Type B pancreatic cell (in vitro differentiated cells): ENCODE data around the gene CYB5RL. TPM values are rescaled to one million over a fixed set of nuclear protein-coding genes. Genes with fewer than 3 reads are reported as not detected.

Source experiments
- DNase-seq: peaks from one replicate; pipeline ENCODE4 v3.0.0; 2021; ENCODE audit warnings: mixed read lengths; ENCODE audit not compliant: unreplicated experiment; ENCODE audit errors: extremely low spot score
- H3K27ac Mint-ChIP-seq: 2 replicates; pipeline ENCODE4 v1.8.0; 2021; ENCODE audit warnings: mild to moderate bottlenecking, mixed read lengths
- H3K27me3 Mint-ChIP-seq: 2 replicates; pipeline ENCODE4 v1.8.0; 2021; ENCODE audit warnings: mixed read lengths
- H3K36me3 Mint-ChIP-seq: 2 replicates; pipeline ENCODE4 v1.8.0; 2021; ENCODE audit warnings: mixed read lengths
- H3K4me1 Mint-ChIP-seq: one replicate; pipeline ENCODE4 v1.8.0; 2021; ENCODE audit warnings: mixed read lengths; ENCODE audit not compliant: unreplicated experiment
- H3K4me3 Mint-ChIP-seq: 2 replicates; pipeline ENCODE4 v1.8.0; 2021; ENCODE audit warnings: mild to moderate bottlenecking, mixed read lengths
- H3K9me3 Mint-ChIP-seq: 2 replicates; pipeline ENCODE4 v1.8.0; 2021; ENCODE audit warnings: mixed read lengths
- total RNA-seq: library from RNA; stranded (reverse); gene quantifications from 2 replicates; pipeline ENCODE4 v1.2.1, GENCODE V29; 2021; ENCODE audit warnings: low replicate concordance
- TF ChIP-seq, protein P1 (sequence below): fragments of 200-600 bp; sonication (generic); conservative IDR thresholded peaks from 2 replicates; pipeline ENCODE4 v1.5.0; 2021; ENCODE audit warnings: antibody characterized with exemption, mild to moderate bottlenecking

CYB5RL gene
- total RNA-seq, 1 donor from 2014 or later, result 10.9 TPM

DNA sequence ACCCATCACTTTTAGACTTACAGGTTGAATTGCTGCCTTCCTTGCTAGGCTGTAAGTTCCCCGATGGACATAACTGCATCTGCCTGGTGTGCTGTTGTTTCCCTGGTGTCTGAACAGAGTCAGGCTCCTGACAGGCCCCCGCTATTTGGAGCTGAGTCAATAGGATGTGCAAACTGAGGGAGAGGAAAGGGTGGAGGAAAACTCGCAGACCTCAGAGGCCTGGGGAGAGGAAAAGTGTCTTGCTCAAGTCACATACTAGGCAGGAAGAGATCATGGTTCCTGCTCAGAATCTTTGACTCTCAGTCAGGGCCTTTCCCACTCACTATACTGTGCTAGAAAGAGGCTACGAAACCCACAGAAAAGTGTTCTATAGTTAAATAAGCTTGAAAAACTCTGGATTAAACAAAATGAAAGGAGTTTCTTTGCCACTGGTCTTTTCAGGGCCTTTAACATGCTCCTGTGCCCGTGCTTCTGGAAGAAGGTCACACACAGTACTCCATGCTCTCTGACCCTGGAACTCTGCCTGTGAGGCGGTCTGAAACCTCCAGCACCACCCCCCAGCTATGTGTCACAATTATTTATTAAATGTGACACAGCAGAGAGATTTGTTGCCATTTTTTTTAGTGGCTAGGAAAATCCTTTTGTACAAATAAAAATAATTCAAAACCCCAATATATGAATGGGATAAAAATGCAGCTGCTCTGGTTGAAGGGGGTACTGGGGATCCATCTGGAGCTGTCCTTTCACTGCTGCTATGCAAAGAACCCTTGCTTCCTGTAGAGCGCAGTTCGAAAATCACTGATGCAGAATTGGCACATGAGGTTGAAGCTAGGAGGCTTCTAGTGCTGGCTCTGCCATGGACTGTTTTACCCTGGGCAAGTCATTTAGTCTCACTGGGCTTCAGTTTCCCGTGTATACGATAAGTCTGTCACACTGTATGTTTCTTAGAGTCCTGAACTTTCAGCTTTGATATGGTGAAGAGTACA is 26.9 kb downstream of the CYB5RL start:
- Mint-ChIP-seq H3K4me1 (peaks cover 9% of the 10 kb centered on the region), H3K36me3 (no peaks in the 10 kb centered on the region), H3K4me3 (no peak overlapping the region), H3K27me3 (no peaks in the 10 kb centered on the region), H3K27ac (no peak overlapping the region), H3K9me3 (no peaks in the 10 kb centered on the region)
- DNase-seq, result no peak
- TF ChIP-seq, protein P1, sequence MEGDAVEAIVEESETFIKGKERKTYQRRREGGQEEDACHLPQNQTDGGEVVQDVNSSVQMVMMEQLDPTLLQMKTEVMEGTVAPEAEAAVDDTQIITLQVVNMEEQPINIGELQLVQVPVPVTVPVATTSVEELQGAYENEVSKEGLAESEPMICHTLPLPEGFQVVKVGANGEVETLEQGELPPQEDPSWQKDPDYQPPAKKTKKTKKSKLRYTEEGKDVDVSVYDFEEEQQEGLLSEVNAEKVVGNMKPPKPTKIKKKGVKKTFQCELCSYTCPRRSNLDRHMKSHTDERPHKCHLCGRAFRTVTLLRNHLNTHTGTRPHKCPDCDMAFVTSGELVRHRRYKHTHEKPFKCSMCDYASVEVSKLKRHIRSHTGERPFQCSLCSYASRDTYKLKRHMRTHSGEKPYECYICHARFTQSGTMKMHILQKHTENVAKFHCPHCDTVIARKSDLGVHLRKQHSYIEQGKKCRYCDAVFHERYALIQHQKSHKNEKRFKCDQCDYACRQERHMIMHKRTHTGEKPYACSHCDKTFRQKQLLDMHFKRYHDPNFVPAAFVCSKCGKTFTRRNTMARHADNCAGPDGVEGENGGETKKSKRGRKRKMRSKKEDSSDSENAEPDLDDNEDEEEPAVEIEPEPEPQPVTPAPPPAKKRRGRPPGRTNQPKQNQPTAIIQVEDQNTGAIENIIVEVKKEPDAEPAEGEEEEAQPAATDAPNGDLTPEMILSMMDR, result no peak

- H3K4me1 Mint-ChIP-seq, result peaks cover 9% of the 10 kb centered on the region
- no peak overlapping the region for H3K4me3 Mint-ChIP-seq
- H3K36me3 Mint-ChIP-seq, result no peaks in the 10 kb centered on the region
- H3K27me3 Mint-ChIP-seq, result no peaks in the 10 kb centered on the region
- no peaks in the 10 kb centered on the region for H3K9me3 Mint-ChIP-seq
- H3K27ac Mint-ChIP-seq, result no peak overlapping the region
- TF ChIP-seq, protein P1, result no peak
- DNase-seq, result no peak
Measured at GRCh38 chr1:54171606-54172005, 28.2 kb downstream of the CYB5RL start.

GRCh38 chr1:54171016-54171415 is 28.8 kb downstream of the CYB5RL start:
- Mint-ChIP-seq H3K9me3 (no peaks in the 10 kb centered on the region), H3K4me3 (no peak overlapping the region), H3K4me1 (peaks cover 9% of the 10 kb centered on the region), H3K36me3 (no peaks in the 10 kb centered on the region), H3K27ac (no peak overlapping the region), H3K27me3 (no peaks in the 10 kb centered on the region)
- TF ChIP-seq, protein P1, result no peak
- DNase-seq, result no peak

GRCh38 chr1:54169068-54169467 is 30.8 kb downstream of the CYB5RL start:
- no peak overlapping the region for H3K4me3 Mint-ChIP-seq
- H3K27ac Mint-ChIP-seq, result no peak overlapping the region
- H3K9me3 Mint-ChIP-seq, result no peaks in the 10 kb centered on the region
- H3K27me3 Mint-ChIP-seq, result no peaks in the 10 kb centered on the region
- no peaks in the 10 kb centered on the region for H3K36me3 Mint-ChIP-seq
- no peak for DNase-seq
- TF ChIP-seq, protein P1, result no peak
- H3K4me1 Mint-ChIP-seq, result peaks cover 9% of the 10 kb centered on the region

GRCh38 chr1:54168206-54168965 is 31.4 kb downstream of the CYB5RL start:
- no peaks in the 10 kb centered on the region for H3K9me3 Mint-ChIP-seq
- TF ChIP-seq, protein P1, result no peak
- no peak overlapping the region for H3K27ac Mint-ChIP-seq
- no peak overlapping the region for H3K4me3 Mint-ChIP-seq
- no peaks in the 10 kb centered on the region for H3K36me3 Mint-ChIP-seq
- DNase-seq, result no peak
- H3K4me1 Mint-ChIP-seq, result peaks cover 9% of the 10 kb centered on the region
- no peaks in the 10 kb centered on the region for H3K27me3 Mint-ChIP-seq
